ENCODE measurements around the gene CALCOCO1. TPM values are rescaled to one million over a fixed set of nuclear protein-coding genes. Genes with fewer than 3 reads are reported as not detected.
A peak's percentile ranks its signal among the peaks of the same experiment; 100 is the strongest.

CALCOCO1 gene
- total and polyA plus RNA-seq, 7 donors, result 24.0 to 322 (median 232) TPM

DNA sequence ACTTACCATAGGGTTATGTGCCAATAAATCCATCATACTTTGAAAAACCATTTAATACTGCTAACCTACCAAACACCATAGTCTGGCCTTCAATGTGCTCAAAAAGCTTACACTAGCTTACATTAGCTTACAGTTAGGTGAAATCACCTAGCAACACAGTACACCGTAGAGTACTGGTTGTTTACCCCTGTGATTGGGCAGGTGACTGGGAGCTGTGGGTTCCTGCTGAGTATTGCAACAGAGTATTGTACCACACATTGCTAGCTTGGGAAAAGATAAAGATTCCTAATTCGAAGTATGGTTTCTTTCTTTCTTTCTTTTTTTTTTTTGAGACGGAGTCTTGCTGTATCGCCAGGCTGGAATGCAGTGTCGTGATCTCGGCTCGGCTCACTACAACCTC, 56.9 kb downstream of the CALCOCO1 start:
- no peak for DNase-seq
- Histone ChIP-seq H3K4me3 (no peak overlapping the region), H3K4me1 (peaks cover 0 to 35% (median 16%) of the 10 kb centered on the region in 4 donors), H3K36me3 (peaks cover 31 to 84% (median 48%) of the 10 kb centered on the region in 4 donors), H3K27me3 (no peaks in the 10 kb centered on the region), H3K27ac (no peak overlapping the region), H3K9me3 (no peaks in the 10 kb centered on the region)
- 90 to 92% methylated on average over 7 of the region's 7 CpGs for WGBS, 2 donors
- TF ChIP-seq, protein P1, sequence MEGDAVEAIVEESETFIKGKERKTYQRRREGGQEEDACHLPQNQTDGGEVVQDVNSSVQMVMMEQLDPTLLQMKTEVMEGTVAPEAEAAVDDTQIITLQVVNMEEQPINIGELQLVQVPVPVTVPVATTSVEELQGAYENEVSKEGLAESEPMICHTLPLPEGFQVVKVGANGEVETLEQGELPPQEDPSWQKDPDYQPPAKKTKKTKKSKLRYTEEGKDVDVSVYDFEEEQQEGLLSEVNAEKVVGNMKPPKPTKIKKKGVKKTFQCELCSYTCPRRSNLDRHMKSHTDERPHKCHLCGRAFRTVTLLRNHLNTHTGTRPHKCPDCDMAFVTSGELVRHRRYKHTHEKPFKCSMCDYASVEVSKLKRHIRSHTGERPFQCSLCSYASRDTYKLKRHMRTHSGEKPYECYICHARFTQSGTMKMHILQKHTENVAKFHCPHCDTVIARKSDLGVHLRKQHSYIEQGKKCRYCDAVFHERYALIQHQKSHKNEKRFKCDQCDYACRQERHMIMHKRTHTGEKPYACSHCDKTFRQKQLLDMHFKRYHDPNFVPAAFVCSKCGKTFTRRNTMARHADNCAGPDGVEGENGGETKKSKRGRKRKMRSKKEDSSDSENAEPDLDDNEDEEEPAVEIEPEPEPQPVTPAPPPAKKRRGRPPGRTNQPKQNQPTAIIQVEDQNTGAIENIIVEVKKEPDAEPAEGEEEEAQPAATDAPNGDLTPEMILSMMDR (IDR thresholded peaks at IDR 0.05), result no peak
- no peak for TF ChIP-seq POLR2AphosphoS5 (IDR thresholded peaks at IDR 0.05)
- intact Hi-C loops (cut with DNase I), result no loop called here

DNA sequence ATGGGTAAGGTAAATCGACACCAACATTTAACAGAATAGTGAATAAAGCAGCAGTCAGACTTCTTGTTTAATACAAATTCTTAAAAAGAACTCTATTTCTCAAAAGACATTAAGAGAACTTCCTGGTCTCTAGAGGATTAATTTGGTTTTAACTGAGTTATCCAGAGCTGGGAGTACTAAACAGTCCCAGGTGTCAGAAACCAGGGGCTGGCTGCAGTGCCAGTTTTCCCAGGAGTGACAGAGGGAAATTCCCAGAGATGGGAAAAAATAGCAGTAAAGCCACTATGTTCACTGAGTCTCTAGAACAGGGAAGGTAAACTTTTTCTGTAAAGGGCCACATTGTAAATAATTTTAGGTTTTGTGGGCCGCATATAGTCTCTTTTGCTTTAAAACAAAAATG, 60.2 kb downstream of the CALCOCO1 start:
- peaks cover 0 to 24% (median 3%) of the 10 kb centered on the region in 4 donors for H3K4me1 ChIP-seq
- intact Hi-C loops (cut with DNase I), result no loop called here

GRCh38 chr12:53664936-53665335, 62.3 kb downstream of the CALCOCO1 start:
- Histone ChIP-seq H3K4me3 (no peak overlapping the region), H3K9me3 (no peaks in the 10 kb centered on the region), H3K36me3 (peaks cover 28 to 70% (median 41%) of the 10 kb centered on the region in 4 donors), H3K4me1 (peaks cover 0 to 19% (median 9%) of the 10 kb centered on the region in 4 donors), H3K27ac (peak overlapping the region in 2 of 4 donors; percentile 26 to 58), H3K27me3 (no peaks in the 10 kb centered on the region)
- WGBS, 2 donors, result 88% methylated on average over 7 of the region's 7 CpGs
- TF ChIP-seq, protein P1 (IDR thresholded peaks at IDR 0.05), result no peak
- TF ChIP-seq EP300 (IDR thresholded peaks at IDR 0.05) (no peak), POLR2A (IDR thresholded peaks at IDR 0.05) (no peak), POLR2AphosphoS5 (IDR thresholded peaks at IDR 0.05) (no peak)
- intact Hi-C loops (cut with DNase I), result no loop called here
- DNase-seq, result no peak

More for the DNA sequence above, 60.2 kb downstream of the CALCOCO1 start:
- TF ChIP-seq EP300 (IDR thresholded peaks at IDR 0.05), result no peak
- no peak for TF ChIP-seq POLR2A (IDR thresholded peaks at IDR 0.05)
- TF ChIP-seq, protein P1 (IDR thresholded peaks at IDR 0.05), result no peak
- TF ChIP-seq POLR2AphosphoS5 (IDR thresholded peaks at IDR 0.05), result no peak
- Histone ChIP-seq H3K4me3 (no peak overlapping the region), H3K27ac (peak overlapping the region in 3 of 4 donors; percentile 23 to 51 (median 39)), H3K9me3 (no peaks in the 10 kb centered on the region), H3K27me3 (no peaks in the 10 kb centered on the region), H3K36me3 (peaks cover 30 to 92% (median 55%) of the 10 kb centered on the region in 4 donors)
- 93 to 95% methylated on average over 2 of the region's 2 CpGs for WGBS, 2 donors
- DNase-seq, result no peak

GRCh38 chr12:53664191-53664590, 63.1 kb downstream of the CALCOCO1 start:
- H3K27ac ChIP-seq, result peak overlapping the region in 1 of 4 donors; percentile 26
- intact Hi-C loops (cut with DNase I), result no loop called here
- H3K36me3 ChIP-seq, result peaks cover 22 to 63% (median 36%) of the 10 kb centered on the region in 4 donors
- H3K27me3 ChIP-seq, result no peaks in the 10 kb centered on the region
- DNase-seq, result no peak
- H3K4me3 ChIP-seq, result no peak overlapping the region
- TF ChIP-seq, protein P1 (IDR thresholded peaks at IDR 0.05), result no peak
- TF ChIP-seq POLR2A (IDR thresholded peaks at IDR 0.05) (no peak), EP300 (IDR thresholded peaks at IDR 0.05) (no peak), POLR2AphosphoS5 (IDR thresholded peaks at IDR 0.05) (no peak)
- 87 to 94% methylated on average over 5 of the region's 5 CpGs for WGBS, 2 donors
- H3K9me3 ChIP-seq, result no peaks in the 10 kb centered on the region
- H3K4me1 ChIP-seq, result peaks cover 0 to 26% (median 17%) of the 10 kb centered on the region in 4 donors

DNA sequence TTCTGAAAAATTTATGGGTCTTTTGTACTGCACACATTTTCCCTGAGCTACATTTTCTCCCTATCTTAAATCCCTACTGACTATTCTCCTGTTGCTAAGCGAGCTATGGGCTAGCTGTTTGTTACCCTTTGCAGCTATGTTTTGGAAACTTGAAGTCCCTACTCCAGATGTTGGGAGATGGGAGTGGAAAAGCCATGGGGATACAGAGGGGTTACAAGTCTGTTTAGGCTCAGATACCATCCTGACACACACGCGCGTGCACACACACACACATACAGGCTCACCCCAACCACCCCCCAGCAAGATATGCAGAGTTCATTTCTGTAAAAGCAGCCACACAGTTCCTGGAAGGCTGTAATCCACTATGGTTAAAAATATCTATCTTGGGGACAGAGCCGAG, 67.2 kb downstream of the CALCOCO1 start:
- H3K4me1 ChIP-seq, result peaks cover 0 to 36% (median 29%) of the 10 kb centered on the region in 4 donors
- H3K27ac ChIP-seq, result peak overlapping the region; percentile 78 to 88 (median 82)
- no peak for DNase-seq
- H3K4me3 ChIP-seq, result peak overlapping the region in 1 of 4 donors; percentile 18
- intact Hi-C loops (cut with DNase I), result no loop called here
- H3K27me3 ChIP-seq, result no peaks in the 10 kb centered on the region
- H3K36me3 ChIP-seq, result peaks cover 0 to 23% (median 9%) of the 10 kb centered on the region in 4 donors
- TF ChIP-seq, protein P1 (IDR thresholded peaks at IDR 0.05), result no peak
- TF ChIP-seq POLR2AphosphoS5 (IDR thresholded peaks at IDR 0.05), result peak in 2 of 4 donors; percentile 16 to 29
- H3K9me3 ChIP-seq, result no peaks in the 10 kb centered on the region
- WGBS, 2 donors, result 26 to 63% methylated on average over 5 of the region's 5 CpGs

Measured in sigmoid colon (tissue), 7 donors.